Ascending aorta (tissue), 2 donors: ENCODE results near the gene DOC2B. TPM values are rescaled to one million over a fixed set of nuclear protein-coding genes. Genes with fewer than 3 reads are reported as not detected.

Experiments
- DNase-seq, 2 donors: peaks; one replicate each; pipeline ENCODE4 v3.0.0-alpha.2; 2019; ENCODE audit warnings: low spot score in 2 of 2
- H3K27ac ChIP-seq, 2 donors: fragments of 200-600 bp; sonication (generic); one replicate each; pipeline ENCODE4 v1.5.1; 2016 to 2017; ENCODE audit warnings: mild to moderate bottlenecking in 1 of 2
- H3K27me3 ChIP-seq: fragments of 200-600 bp; sonication (generic); one replicate; pipeline ENCODE4 v1.5.1; 2017
- H3K36me3 ChIP-seq, 2 donors: fragments of 200-600 bp; sonication (generic); one replicate each; pipeline ENCODE4 v1.5.1; 2016
- H3K4me1 ChIP-seq, 2 donors: fragments of 200-600 bp; sonication (generic); one replicate each; pipeline ENCODE4 v1.5.1; 2016 to 2017; ENCODE audit warnings: mild to moderate bottlenecking in 1 of 2
- H3K4me3 ChIP-seq, 2 donors: fragments of 200-600 bp; sonication (generic); one replicate each; pipeline ENCODE4 v1.5.1; 2016 to 2017; ENCODE audit warnings: mild to moderate bottlenecking in 1 of 2
- H3K9me3 ChIP-seq, 2 donors: fragments of 200-600 bp; sonication (generic); one replicate each; pipeline ENCODE4 v1.5.1; 2016
- CTCF ChIP-seq, 3 experiments: fragments of 200-600 bp in 2 of 3; fragments of 450-650 bp in 1 of 3; sonication (generic) in 2 of 3; IDR thresholded peaks; one replicate each; pipeline ENCODE4 v1.5.1; 2016 to 2019; ENCODE audit warnings: antibody characterized with exemption in 3 of 3, mild to moderate bottlenecking in 1 of 3, moderate library complexity in 1 of 3
- intact Hi-C: fragments of 100-400 bp; cut with DNase I; formaldehyde crosslinking; loops from one replicate; pipeline ENCODE4 v1.15.1; 2023
- total RNA-seq: library from RNA; depleted of rRNA; stranded (reverse); fragments of >200 nt; gene quantifications from one replicate; pipeline ENCODE4 v1.1.0, GENCODE V29; 2016

The DOC2B gene
- total RNA-seq, 1 donor from 2014 or later: 200 TPM

- intact Hi-C loops: no loop called here
- no peak for TF ChIP-seq CTCF (IDR thresholded peaks at IDR 0.05)
- no peaks in the 10 kb centered on the region for H3K9me3 ChIP-seq
- no peaks in the 10 kb centered on the region for H3K27me3 ChIP-seq
- H3K27ac ChIP-seq: no peak overlapping the region
- H3K36me3 ChIP-seq: no peaks in the 10 kb centered on the region
- no peak for DNase-seq
- no peak overlapping the region for H3K4me3 ChIP-seq
- H3K4me1 ChIP-seq: no peaks in the 10 kb centered on the region
Measured at GRCh38 chr17:157901-158300, 23.5 kb downstream of the DOC2B start.

DNA sequence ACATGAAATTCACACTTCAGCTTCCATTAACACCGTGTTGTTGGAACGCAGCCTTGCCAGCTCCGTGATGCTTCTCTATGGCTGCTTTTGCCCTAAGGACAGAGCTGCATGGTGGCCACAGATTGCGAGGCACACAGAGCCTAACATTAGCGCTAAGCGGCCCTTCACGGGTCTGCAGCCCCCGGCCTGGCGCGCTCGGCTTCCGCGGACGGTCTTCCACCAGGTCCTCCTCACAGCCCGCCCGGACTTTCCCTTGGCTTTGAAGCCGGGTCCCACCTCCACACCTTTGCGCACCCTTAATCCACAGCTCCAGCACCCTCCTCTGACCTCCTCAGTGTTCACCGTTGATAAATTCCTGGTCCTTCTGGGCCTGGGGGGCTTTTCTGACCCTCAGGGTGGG lies 24.5 kb downstream of the DOC2B start:
- H3K36me3 ChIP-seq: no peaks in the 10 kb centered on the region
- intact Hi-C loops: no loop called here
- no peak overlapping the region for H3K4me3 ChIP-seq
- DNase-seq: no peak
- TF ChIP-seq CTCF (IDR thresholded peaks at IDR 0.05): no peak
- H3K27me3 ChIP-seq: no peaks in the 10 kb centered on the region
- no peaks in the 10 kb centered on the region for H3K4me1 ChIP-seq
- no peaks in the 10 kb centered on the region for H3K9me3 ChIP-seq
- no peak overlapping the region for H3K27ac ChIP-seq

DNA sequence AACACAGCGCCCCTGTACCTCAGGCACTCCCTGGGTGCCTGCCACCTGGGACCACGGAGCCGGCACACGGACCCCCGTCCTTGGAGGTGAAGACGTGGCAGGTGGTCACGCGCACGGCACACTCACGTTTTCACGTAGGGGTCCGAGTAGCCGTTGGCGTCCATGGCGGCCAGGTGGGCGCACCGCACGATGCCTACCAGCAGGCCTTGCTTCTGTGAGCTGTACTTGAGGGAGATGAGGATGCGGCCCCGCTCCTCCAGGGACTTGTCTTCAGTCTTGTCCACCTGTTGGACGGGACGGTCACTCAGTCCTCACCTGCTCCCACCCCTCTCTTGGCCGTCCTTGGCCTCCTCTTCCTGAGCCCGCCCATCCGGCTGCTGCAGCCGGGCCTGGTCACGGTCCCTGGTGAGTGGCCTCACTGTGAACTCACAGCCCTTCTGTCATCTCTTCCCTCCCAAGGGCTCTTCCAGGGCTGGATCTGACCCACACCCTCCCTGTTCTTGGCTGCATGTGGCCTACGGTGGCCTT lies 25.3 kb downstream of the DOC2B start:
- Histone ChIP-seq H3K4me1 (no peaks in the 10 kb centered on the region), H3K9me3 (no peaks in the 10 kb centered on the region), H3K4me3 (no peak overlapping the region), H3K27me3 (no peaks in the 10 kb centered on the region), H3K27ac (no peak overlapping the region), H3K36me3 (no peaks in the 10 kb centered on the region)
- TF ChIP-seq CTCF (IDR thresholded peaks at IDR 0.05): no peak
- no peak for DNase-seq
- intact Hi-C loops: no loop called here

- intact Hi-C loops: no loop called here
- DNase-seq: no peak
- Histone ChIP-seq H3K36me3 (no peaks in the 10 kb centered on the region), H3K27me3 (no peaks in the 10 kb centered on the region), H3K27ac (no peak overlapping the region), H3K9me3 (no peaks in the 10 kb centered on the region), H3K4me3 (no peak overlapping the region), H3K4me1 (no peaks in the 10 kb centered on the region)
- TF ChIP-seq CTCF (IDR thresholded peaks at IDR 0.05): no peak
Measured at GRCh38 chr17:155576-155975, 25.9 kb downstream of the DOC2B start.

- Histone ChIP-seq H3K27me3 (no peaks in the 10 kb centered on the region), H3K4me3 (no peak overlapping the region), H3K36me3 (no peaks in the 10 kb centered on the region), H3K9me3 (no peaks in the 10 kb centered on the region), H3K27ac (no peak overlapping the region), H3K4me1 (no peaks in the 10 kb centered on the region)
- DNase-seq: no peak
- intact Hi-C loops: no loop called here
- TF ChIP-seq CTCF (IDR thresholded peaks at IDR 0.05): no peak
Measured at GRCh38 chr17:153851-154250, 27.6 kb downstream of the DOC2B start.

DNA sequence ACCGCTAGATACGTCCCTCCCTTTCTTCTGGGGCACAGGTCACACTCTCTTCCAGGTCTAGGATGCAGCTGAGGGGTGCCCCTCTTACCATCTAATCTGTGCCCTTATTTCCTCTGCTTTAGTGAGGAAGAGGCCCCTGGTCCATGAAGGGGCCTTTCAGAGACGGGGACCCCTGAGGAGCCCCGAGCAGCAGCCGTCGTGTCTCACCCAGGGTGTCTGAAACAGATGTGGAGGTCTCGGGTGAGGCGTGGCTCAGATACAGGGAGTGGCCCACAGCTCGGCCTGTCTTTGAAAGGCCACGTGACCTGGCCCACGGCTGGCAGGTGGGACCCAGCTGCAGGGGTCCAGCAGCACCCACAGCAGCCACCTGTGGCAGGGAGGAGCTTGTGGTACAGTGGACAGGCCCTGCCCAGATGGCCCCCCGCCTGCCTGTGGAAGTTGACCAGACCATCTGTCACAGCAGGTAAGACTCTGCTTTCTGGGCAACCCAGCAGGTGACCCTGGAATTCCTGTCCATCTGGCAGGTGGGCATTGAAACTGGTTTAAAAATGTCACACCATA lies 28.5 kb downstream of the DOC2B start:
- DNase-seq: peak in 1 of 2 donors; percentile 57

More for the DNA sequence above, 28.5 kb downstream of the DOC2B start:
- H3K36me3 ChIP-seq: no peaks in the 10 kb centered on the region
- intact Hi-C loops: no loop called here
- no peaks in the 10 kb centered on the region for H3K4me1 ChIP-seq
- TF ChIP-seq CTCF (IDR thresholded peaks at IDR 0.05): no peak
- H3K27me3 ChIP-seq: no peaks in the 10 kb centered on the region
- H3K27ac ChIP-seq: no peak overlapping the region
- H3K4me3 ChIP-seq: no peak overlapping the region
- H3K9me3 ChIP-seq: no peaks in the 10 kb centered on the region
